GM12891 (cell line): ENCODE measurements around the gene MEF2C.

Experiments
- PAX5 ChIP-seq: IDR thresholded peaks from 2 replicates; pipeline ENCODE4 v1.6.1; 2011; ENCODE audit warnings: low read length, moderate library complexity, mild to moderate bottlenecking; ENCODE audit not compliant: insufficient read depth, severe bottlenecking
- POLR2A ChIP-seq: IDR thresholded peaks from 2 replicates; pipeline ENCODE4 v1.6.1; 2011; ENCODE audit warnings: low read depth, low read length, control low read depth
- POLR2AphosphoS5 ChIP-seq: IDR thresholded peaks from 2 replicates; pipeline ENCODE4 v1.6.1; 2011; ENCODE audit warnings: low read depth, low read length, control low read depth
- POU2F2 ChIP-seq: IDR thresholded peaks from 2 replicates; pipeline ENCODE4 v1.6.1; 2011; ENCODE audit warnings: low read depth, mild to moderate bottlenecking, control low read depth, low read length, moderate library complexity
- SPI1 ChIP-seq: IDR thresholded peaks from 2 replicates; pipeline ENCODE4 v1.6.1; 2011; ENCODE audit warnings: low read depth, low read length, control low read depth
- TAF1 ChIP-seq: IDR thresholded peaks from 2 replicates; pipeline ENCODE4 v1.6.1; 2011; ENCODE audit warnings: low read depth, low read length, control low read depth

- TF ChIP-seq POLR2A (no peak), POLR2AphosphoS5 (no peak), TAF1 (no peak), SPI1 (no peak), POU2F2 (no peak), PAX5 (no peak)
Measured at GRCh38 chr5:88877826-88878225, 5.2 kb downstream of the MEF2C start.
